GM12873 (cell line): ENCODE results near the gene LRMDA.

ENCODE experiments used
- CTCF ChIP-seq: IDR thresholded peaks from 2 replicates; pipeline ENCODE4 v1.5.1; 2012; ENCODE audit warnings: low read depth, mild to moderate bottlenecking, moderate library complexity, low read length, control low read depth; ENCODE audit not compliant: insufficient read depth; ENCODE audit errors: missing control alignments

Gene LRMDA

DNA sequence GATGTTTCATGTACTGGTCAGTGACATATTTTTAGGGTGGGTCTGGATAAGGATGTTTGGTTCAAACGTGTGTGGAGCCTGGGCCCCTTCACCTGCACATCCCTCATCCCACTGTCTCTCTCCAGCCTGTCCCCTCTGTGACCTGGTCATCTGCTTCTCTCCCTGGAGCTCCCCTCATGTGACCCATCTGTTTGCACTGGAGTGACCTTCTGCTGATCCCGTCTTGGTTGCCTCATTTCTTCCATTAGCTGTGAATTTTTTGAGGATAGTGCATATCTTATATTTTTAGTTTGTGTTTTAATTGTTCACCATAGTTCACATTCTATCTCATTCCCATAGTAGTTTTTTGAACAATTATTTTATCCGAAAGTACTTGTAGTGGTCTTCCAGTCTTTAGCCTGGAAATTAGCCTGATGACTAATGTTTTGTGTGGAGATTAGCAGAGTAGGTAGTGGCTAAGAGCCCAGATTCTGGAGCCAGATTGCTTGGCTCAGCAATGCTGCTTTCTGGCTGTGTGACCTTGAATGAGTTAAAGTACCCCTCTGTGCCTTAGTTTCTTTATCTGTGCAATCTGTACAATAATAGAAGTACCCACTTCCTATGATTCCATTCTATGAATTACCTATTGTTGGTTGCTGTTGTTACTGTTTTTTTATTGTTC, 224.5 kb downstream of the LRMDA start:
- no peak for TF ChIP-seq CTCF

GRCh38 chr10:75657351-75657750, 225.9 kb downstream of the LRMDA start:
- TF ChIP-seq CTCF = no peak

GRCh38 chr10:75658036-75658435, 226.6 kb downstream of the LRMDA start:
- TF ChIP-seq CTCF = no peak

- no peak for TF ChIP-seq CTCF
Measured at GRCh38 chr10:75658496-75658895, 227.1 kb downstream of the LRMDA start.

DNA sequence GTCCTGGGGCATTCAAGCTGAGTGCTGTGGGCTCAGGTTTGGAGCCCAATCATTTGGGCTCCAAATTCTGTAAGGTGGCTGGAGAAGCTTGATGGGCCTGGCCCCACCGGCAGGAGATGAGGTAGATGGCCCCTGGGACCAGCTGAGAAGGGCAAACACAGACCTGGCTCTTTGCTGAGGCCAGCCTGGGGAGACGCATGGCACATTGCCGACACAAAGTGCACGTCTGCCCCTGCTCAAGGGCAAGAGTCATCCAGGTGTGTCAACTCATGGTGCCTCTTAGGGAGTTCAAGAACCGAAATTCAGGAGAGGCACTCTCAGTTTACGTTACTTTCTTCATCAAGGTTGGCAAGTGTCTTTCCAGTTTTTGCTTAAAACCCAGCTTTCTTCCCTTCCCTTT, 227.5 kb downstream of the LRMDA start:
- no peak for TF ChIP-seq CTCF

DNA sequence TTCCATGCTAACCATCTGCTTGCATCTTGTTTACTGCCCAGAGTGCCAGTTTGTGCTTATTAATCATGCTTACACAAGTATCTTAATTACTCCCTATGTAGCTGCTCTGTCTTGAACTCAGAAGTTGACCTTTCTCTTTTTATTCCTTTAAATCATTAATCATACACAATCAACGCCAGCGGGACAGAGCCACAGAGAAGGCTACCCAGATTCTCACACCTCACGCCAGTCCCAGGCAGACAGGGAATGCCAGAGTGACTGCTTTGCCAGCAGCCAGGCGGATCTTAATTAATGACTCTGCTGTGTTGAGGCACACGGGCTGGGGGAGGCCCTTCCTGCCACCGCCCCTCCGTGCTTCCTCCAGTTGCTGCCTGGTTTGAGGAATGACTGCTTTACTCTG, 229.4 kb downstream of the LRMDA start:
- no peak for TF ChIP-seq CTCF

DNA sequence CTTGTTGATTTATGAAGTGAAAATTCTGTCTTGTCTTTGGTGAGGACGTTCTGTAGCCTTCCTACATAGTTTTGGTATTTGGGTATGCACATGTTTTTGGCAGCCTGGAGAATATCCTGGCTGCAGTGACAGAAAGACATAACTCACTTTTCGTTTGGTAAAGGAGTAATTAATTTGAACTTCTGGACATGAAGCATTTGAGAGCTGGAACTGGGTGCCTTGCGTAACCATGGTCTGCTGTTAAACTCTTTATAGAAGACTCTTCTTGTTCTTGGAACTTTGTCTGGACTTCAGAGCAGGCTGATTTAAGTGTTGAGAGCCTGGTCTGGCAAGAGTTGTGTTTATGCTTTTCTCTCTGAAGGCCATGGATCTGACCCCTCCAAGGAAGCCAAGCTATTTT, 231.3 kb downstream of the LRMDA start:
- no peak for TF ChIP-seq CTCF
